GM18499 (cell line): ENCODE results near the gene MAIP1.
A peak's percentile ranks its signal among the peaks of the same experiment; 100 is the strongest.

Experiments used
- ATAC-seq: cut with Tn5 transposase; IDR thresholded peaks from one replicate; pipeline ENCODE4 v1.9.1; 2021; ENCODE audit warnings: moderate number of reproducible peaks; ENCODE audit not compliant: insufficient read depth, unreplicated experiment

MAIP1 gene

GRCh38 chr2:199946196-199946595 is 9.2 kb upstream of the MAIP1 start:
- ATAC-seq = no peak

DNA sequence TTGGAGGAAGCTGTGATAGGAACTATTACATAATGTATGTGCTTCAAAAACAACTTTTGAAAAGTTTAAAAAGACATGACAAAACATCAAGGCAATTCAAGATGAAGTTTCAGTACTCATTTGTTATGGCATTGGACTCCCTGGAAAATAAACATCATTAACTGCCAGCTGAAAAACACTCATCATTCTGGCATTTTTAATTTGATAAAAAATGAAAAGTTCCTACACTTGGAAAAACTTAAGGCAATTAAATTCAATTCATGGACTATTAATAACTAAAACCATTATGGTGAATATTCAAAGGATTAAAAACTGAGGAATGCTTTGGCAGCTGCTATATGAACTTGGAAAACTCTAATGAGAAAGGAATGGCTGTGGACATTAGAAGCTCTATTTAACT is 8.5 kb upstream of the MAIP1 start:
- no peak for ATAC-seq

GRCh38 chr2:199950396-199950795 is 5.0 kb upstream of the MAIP1 start:
- ATAC-seq = no peak

GRCh38 chr2:199951023-199951422 is 4.4 kb upstream of the MAIP1 start:
- no peak for ATAC-seq

DNA sequence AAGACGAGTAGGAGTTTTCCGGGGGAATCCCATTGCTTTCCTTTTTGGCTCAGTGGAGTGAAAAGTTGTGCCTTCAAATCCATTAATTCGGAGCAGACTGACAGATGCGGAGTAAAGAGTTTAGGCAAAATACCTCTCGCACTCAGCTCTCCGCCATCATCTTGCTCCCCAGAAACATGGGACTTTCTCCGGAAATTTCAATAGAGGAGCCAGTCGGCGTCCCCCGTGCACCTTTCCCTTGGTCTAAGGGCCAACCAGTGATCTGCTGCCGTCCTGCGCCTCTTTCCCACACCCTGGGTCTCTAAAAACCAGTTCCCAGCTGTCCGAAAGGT is 409 bp upstream of the MAIP1 start:
- peak; percentile 26 for ATAC-seq

GRCh38 chr2:199956062-199956380 is 639 bp downstream of the MAIP1 start:
- ATAC-seq = no peak

- ATAC-seq = no peak
These were observed 2.6 kb downstream of the MAIP1 start for GRCh38 chr2:199958014-199958413.

DNA sequence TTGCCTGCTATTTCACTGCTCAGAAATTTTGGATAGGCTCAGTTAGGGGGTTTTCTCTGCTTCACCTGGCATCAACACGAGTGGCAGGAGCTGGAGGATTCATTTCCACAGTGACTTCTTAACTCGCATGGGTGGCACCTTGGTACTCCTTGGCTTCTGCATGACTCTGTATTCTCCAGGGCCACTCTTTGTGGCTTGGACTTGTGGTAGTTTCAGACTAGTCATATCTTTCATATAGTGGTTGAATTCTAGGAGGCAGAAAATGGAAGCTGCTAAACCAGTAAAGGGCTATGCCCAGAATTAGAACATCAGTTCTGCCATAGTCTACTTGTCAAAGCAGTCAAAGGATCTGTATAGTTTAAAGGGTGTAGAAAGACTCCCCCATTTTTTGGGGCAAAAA is 6.8 kb downstream of the MAIP1 start:
- no peak for ATAC-seq

DNA sequence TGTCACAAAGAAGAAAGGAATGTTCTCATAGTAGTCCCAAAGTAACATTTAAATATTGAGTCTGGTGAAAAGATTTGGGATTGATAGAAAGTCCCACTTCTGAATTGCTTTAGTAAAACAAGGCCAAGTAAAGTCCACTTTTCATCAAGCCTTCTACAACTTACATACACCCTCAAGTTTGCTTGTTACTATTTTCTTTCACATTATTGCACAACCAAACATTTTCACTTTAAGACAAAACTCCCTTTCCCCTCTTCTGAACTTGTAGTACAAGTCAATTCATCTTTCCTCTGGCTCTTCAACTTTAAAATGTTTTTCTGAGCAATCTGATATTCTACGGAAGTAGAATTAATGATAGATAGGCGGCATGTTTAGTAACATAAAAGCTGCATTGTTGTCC is 11.0 kb downstream of the MAIP1 start:
- ATAC-seq = no peak

- no peak for ATAC-seq
These were observed 11.6 kb downstream of the MAIP1 start for GRCh38 chr2:199966976-199967375.

DNA sequence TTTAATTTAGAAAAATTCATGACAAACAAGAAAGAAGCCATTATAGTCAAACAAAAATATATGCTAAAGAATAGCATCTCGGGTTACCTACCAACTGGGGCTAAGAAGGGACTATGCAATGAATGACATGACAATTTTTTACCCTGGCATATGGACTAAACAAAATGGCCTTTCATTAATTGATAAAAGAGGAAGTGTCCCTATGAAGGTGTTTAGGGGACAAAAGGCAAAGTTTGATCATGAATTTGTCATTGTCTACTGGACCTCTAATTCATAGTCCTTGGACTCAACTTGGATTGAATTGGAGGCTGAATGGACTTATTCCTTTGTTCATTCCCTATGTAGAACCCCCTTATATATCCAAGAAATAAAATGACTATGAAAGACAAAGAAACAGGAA is 12.7 kb downstream of the MAIP1 start:
- ATAC-seq = no peak

GRCh38 chr2:199972088-199972626 is 16.8 kb downstream of the MAIP1 start:
- no peak for ATAC-seq

- no peak for ATAC-seq
These were observed 18.3 kb downstream of the MAIP1 start for GRCh38 chr2:199973703-199974102.

DNA sequence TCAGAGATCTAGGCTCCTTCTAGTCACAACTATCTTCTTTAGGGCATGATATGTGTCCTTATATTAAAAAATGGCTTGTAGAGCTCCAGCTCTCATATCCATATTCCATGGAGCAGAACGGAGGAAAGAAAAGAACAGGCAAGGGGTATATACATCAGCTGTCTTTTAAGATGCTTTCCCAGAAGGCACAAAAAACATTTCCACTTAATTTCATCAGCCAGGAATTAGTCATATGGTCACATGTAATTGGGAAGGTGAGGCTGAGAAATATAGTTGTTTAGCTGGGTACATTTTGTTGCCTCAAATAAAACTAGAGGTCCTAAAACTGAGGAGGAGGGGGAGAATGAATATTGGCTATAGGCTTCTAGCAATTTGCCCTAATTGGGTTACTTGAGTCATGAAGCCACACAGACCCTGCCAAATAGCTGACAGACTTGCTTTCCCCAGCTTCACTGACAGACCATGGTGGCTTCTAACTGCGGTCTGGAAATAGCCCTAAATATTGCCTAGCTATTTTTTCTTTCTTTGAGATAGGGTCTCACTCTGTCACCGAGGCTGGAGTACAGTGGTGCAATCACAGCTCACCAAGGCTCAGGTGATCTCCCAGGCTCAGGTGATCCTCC is 20.0 kb downstream of the MAIP1 start:
- no peak for ATAC-seq

GRCh38 chr2:199977984-199978415 is 22.6 kb downstream of the MAIP1 start:
- peak; percentile 75 for ATAC-seq

DNA sequence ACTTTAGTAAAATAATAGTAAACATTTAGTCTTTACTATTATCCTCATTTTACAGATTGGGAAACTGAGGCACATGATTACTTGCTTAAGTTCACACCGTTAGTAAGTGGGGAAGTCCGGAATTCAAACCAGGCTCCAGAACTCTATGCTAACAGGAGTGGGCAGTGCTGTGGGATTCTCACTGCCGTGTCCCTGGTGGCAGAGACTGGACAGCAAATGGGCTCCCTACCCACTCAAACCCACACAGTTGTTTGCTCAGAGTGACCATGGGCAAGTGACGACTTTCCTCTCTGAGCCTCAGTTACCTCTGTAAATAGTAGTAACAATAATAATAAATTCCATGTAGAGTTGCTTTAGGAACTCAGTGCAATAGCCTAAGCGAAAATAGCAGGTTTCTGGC is 24.0 kb downstream of the MAIP1 start:
- ATAC-seq = no peak

- no peak for ATAC-seq
These were observed 24.6 kb downstream of the MAIP1 start for GRCh38 chr2:199979832-199980628.

DNA sequence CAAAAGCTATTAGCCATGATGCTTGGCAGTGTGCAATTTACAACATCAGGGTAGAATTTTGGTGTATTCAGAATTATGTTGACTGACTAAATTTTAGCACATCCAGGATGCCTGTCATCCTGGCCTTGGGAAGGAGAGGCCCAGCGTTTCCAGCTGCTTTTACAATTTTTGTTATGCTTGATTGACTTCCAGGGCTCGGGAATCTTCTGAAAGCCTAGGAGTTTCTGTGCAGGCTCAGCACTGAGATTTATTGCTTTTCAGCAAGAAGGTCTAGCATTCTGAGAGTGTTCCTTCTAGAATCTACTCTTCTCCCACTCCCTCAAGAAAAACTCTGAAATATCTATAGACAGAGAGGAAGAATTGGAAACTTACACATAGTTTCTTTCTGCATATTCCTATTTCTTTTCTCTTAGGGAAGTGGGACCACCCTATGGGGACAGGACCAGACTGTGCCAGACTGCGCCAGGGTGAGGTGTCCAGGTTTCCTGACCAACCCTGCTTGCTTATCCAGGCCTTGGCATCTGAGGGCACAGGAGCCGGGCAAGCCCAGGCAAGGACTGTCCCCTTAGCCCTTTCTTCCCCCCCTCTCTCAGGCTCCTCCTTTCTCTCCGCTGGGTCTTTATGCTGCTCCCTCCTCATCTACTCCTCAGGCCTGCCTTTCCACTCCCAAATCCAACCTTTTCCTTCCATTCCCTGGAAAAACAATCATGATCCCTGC is 26.9 kb downstream of the MAIP1 start:
- no peak for ATAC-seq

GRCh38 chr2:199983534-199983933 is 28.2 kb downstream of the MAIP1 start:
- ATAC-seq = no peak

DNA sequence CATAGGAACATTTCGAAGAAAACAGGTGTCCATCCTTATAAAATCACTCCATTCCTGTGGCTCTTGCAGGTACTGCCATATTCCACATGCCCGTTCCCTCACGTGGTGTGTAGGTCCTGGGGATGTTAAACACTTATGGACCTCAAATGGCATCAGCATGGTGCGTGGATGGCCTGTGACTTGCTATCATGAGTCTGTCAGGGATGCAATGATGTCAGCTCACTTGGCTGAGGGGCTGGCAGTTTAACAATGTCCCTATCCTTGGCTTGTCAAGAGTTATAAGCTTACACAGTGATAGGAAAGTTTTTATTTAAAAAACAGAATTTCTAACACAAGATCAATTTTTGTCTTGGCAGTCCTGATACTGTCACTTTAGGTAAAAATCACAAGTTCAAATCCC is 28.8 kb downstream of the MAIP1 start:
- no peak for ATAC-seq

- no peak for ATAC-seq
These were observed 29.4 kb downstream of the MAIP1 start for GRCh38 chr2:199984755-199985154.
